ENCODE measurements around the gene ELF2. TPM values are rescaled to one million over a fixed set of nuclear protein-coding genes. Genes with fewer than 3 reads are reported as not detected.
A peak's percentile ranks its signal among the peaks of the same experiment; 100 is the strongest.
"Not testable (repeated sequence)": the region's sequence is repeated elsewhere in the genome, so short reads cannot be mapped to it uniquely, and the experiment has no call there.

The ELF2 gene
- total RNA-seq, 1 donor from 2014 or later = 40.3 TPM

DNA sequence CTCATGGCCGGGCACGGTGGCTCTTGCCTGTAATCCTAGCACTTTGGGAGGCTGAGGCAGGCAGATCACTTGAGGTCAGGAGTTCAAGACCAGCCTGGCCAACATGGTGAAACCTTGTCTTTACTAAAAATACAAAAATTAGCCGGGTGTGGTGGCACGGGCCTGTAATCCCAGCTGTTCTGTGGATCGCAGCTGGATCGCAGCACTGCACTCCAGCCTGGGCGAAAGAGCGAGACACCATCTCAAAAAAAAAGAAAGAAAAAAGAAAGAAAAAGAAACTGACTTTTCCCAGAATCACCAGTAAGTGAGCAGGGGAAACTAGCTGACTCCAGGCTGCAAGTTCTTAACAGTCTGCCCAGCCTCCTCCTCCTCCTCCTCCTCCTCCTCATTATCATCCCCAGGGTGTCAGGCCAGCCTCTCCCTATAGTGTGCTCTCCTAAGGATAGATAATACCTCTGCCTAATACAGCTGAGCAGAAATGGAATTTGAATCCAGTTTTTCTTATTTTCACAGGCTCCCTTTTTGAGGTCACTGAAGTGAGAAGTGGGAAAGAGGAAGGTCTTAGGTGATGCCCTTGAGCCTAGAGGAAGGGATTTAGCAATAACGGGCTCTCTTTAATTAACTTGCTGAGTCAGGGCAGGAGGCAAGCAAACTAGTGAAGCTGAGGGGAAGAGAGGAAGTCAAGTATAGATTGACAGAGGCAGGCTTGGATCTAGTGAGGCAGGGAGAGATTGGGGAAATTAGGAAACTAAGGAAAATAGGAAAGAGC is 11.8 kb upstream of the ELF2 start:
- no peak for DNase-seq (ENCODE audit: low spot score)

DNA sequence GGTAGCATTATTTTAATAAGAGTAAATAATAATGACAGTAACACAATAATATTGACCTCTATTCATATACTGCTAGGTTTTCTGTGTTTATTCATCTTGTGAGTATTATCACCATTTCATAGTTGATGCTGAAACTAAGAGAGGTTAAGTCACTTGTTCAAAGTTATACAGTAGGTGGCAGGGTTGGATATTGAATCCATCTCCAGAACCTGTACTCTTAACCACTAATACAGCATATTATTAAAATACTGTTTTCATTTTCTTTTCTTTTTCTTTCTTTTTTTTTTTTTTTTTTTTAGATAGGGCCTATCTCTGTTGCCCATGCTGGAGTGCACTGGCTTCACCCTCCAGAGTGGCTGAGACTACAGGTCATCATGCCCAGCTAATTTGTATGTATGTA is 7.1 kb upstream of the ELF2 start:
- no peak for DNase-seq (ENCODE audit: low spot score)

GRCh38 chr4:139177869-139178619 is 1.0 kb upstream of the ELF2 start:
- peak; percentile 96 for DNase-seq (ENCODE audit: low spot score)

DNA sequence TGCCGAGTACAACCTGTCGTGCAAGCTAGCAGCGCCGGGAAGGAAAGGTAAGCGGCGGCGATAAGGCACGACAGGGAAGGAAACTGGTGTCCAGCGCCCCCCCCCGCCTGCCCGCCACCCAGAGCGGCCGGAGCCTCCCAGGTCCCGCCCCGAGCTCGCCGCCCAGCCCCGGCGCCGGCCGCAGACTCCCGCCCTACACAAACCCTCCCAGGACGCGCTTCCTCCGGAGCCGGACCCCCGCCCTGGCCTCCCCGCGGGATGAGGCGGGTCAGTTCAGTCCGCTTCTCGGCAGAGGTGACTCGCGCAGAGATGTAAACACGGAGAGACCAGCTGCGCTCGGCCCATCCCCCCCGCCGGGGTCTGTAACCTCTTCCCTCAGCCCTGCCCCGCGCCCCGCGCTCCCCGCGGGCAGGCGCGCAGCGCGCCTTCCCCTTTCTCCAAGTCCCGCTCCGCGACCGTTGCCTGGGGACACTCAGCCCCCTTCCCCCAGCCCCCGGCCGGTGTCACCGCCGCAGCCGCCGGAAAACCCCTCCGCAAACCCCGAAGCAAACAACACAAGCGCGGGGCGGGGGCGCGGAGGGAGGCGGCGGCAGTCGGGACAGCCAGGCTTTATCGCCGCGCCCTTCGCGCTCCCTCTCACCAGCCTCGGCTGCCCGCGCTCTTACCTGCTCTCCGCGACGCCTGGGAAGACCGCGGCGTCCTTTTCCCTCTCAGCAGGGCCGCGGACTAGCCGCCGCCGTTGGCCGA is 543 bp downstream of the ELF2 start:
- DNase-seq (ENCODE audit: low spot score) = peak; percentile 79

DNA sequence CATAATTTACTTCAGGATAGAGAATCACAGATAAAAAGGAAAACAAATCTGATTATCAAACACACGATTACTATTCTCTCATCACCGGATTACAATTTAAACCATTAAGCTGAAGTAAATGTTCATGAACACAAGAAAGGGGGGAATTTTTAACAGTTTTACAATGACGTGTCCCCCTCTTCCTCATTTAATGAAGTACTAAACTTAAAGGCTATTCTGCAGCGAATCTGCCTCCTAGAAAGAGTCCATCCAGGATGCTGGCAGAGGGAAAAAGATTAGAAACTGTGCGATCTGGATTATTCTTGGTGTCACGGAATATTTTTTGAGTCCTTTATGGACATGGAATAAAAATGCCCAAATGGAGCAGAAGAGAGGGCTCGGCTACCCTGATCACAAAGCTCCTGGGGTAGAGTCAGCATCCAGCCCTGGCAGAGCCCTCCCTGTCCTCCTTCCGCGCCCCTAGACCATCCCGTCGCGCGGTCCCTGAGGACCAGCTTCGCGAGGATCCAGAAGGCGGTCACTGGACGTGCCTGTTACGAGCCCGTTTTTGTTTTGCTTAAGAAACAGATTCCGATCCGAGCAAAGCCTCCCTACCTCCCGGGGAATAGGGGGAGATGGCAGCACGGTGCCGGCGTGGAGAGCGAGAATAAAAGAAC is 1.2 kb downstream of the ELF2 start:
- no peak for DNase-seq (ENCODE audit: low spot score)

- no peak for DNase-seq (ENCODE audit: low spot score)
These were observed 4.9 kb downstream of the ELF2 start for GRCh38 chr4:139171876-139172691.

DNA sequence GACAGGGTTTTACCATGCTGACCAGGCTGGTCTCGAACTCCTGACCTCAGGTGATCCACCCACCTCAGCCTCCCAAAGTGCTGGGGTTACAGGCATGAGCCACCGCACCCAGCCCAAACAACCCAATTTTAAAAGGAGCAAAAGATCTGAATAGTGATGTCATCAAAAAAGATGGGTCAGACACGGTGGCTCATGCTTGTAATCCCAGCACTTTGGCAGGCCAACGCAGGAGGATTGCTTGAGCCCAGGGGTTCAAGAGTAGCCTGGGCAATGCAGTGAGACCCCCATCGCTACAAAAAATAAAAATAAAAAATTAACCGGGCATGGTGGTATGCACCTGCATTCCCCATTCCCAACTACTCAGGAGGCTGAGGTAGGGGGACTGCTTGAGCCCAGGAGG is 6.1 kb downstream of the ELF2 start:
- no peak for DNase-seq (ENCODE audit: low spot score)

GRCh38 chr4:139167774-139168444 is 9.1 kb downstream of the ELF2 start:
- DNase-seq (ENCODE audit: low spot score) = no peak

GRCh38 chr4:139164731-139165130 is 12.3 kb downstream of the ELF2 start:
- no peak for DNase-seq (ENCODE audit: low spot score)

DNA sequence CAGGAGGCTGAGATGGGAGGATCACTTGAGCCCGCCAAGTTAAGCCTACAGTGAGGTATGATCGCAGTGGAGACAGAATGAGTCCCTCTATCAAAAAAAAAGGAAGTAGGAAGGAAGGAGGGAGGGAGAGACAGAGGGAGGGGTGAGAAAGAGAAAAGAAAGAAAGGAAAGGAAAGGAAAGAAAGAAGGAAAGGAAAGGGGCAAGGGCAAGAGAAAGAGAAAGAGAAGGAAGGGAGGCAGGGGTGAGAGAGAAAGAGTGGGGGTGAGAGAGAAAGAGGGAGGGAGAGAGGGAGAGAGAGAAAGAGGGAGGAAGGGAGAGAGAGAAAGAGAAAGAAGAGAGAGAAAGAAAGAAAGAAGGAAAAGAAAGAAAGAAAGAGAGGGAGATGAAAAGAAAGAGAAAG is 13.2 kb downstream of the ELF2 start:
- DNase-seq (ENCODE audit: low spot score) = no peak

GRCh38 chr4:139157977-139158376 is 19.0 kb downstream of the ELF2 start:
- not testable (repeated sequence) for DNase-seq (ENCODE audit: low spot score)

GRCh38 chr4:139154952-139155557 is 22.0 kb downstream of the ELF2 start:
- DNase-seq (ENCODE audit: low spot score) = no peak

- no peak for DNase-seq (ENCODE audit: low spot score)
These were observed 22.5 kb downstream of the ELF2 start for GRCh38 chr4:139154538-139154937.

- DNase-seq (ENCODE audit: low spot score) = no peak
These were observed 22.9 kb downstream of the ELF2 start for GRCh38 chr4:139154134-139154421.

GRCh38 chr4:139153411-139154133 is 23.4 kb downstream of the ELF2 start:
- DNase-seq (ENCODE audit: low spot score) = no peak

DNA sequence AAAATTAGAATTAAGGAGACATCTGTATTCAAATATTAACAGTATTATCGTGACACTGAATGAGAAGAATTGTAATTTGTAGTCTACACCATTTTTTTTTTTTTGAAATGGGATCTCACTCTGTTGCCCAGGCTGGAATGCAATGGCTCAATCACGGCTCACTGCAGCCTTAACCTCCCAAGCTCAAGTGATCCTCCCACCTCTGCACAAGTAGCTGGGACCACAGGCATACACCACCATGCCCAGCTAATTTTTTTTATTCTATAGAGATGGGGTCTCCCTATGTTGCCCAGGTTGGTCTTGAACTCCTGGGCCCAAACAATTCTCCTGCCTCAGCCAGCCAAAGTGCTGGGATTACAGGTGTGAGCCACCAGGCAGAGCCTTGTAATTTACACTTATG is 24.8 kb downstream of the ELF2 start:
- no peak for DNase-seq (ENCODE audit: low spot score)

DNA sequence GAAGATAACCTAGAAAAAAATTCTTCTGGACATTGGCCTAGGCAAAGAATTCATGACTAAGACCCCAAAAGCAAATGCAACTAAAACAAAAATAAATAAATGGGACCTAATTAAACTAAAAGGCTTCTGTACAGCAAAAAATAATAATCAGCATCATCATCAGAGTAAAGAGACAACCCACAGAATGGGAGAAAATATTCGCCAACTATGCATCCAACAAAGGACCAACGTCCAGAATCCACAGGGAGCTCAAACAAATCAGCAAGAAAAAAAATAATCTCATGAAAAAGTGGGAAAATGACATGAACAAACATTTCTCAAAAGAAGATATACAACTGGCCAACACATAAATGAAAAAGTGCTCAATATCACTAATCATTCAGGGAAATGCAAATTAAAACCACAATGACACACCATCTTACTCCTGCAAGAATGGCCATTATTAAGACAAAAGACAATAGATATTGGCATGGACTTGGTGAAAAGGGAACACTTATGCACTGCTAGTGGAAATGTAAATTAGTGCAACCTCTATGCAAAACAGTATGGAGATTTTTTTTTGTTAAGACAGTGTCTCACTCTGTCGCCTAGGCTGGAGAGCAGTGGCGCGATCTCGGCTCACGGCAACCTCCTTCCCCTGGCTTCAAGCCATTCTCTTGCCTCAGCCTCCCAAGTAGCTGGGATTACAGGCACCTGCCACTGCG is 29.9 kb downstream of the ELF2 start:
- no peak for DNase-seq (ENCODE audit: low spot score)

GRCh38 chr4:139145552-139145932 is 31.5 kb downstream of the ELF2 start:
- no peak for DNase-seq (ENCODE audit: low spot score)

GRCh38 chr4:139144911-139145551 is 32.0 kb downstream of the ELF2 start:
- DNase-seq (ENCODE audit: low spot score) = no peak
